ENCODE data around the gene C10orf95.
"Not testable (repeated sequence)": the region's sequence is repeated elsewhere in the genome, so short reads cannot be mapped to it uniquely, and the experiment has no call there.

C10orf95 gene

GRCh38 chr10:102463983-102464382 lies 12.6 kb upstream of the C10orf95 start:
- no peak for DNase-seq

- no peak for DNase-seq
Observed at GRCh38 chr10:102462512-102463054, 11.2 kb upstream of the C10orf95 start.

- DNase-seq = peak; percentile 96
Observed at GRCh38 chr10:102461187-102462054, 10.1 kb upstream of the C10orf95 start.

GRCh38 chr10:102460836-102461186 lies 9.5 kb upstream of the C10orf95 start:
- no peak for DNase-seq

GRCh38 chr10:102458656-102459055 lies 7.3 kb upstream of the C10orf95 start:
- no peak for DNase-seq

- DNase-seq = no peak
Observed at GRCh38 chr10:102457591-102458150, 6.3 kb upstream of the C10orf95 start.

DNA sequence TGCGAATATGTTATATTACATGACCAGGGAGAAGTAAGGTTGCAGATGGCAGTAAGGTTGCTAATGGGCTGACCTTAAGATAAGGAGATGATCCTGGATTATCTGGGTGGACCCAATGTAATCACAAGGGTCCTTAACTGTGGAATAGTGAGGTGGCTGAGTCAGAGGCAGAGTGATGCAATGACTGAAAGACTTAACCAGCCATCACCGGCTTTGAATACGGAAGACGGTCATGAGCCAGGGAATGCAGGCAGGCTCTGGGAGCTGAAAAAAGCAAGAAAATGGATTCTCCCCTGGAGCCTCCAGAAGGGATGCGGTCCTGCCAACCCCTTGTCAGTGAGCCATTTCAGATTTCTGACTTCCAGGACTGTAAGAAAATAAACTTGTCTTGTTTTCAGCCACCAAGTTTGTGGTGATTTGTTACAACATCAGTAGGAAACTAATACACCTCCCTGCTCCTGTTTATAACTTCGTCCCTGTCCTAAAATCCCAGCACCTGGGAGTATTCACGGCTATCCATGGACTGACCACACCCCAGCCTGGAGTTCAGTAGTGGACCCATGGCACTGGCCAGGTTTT lies 4.6 kb upstream of the C10orf95 start:
- DNase-seq = no peak

- not testable (repeated sequence) for DNase-seq
Observed at GRCh38 chr10:102454662-102455487, 3.5 kb upstream of the C10orf95 start.

DNA sequence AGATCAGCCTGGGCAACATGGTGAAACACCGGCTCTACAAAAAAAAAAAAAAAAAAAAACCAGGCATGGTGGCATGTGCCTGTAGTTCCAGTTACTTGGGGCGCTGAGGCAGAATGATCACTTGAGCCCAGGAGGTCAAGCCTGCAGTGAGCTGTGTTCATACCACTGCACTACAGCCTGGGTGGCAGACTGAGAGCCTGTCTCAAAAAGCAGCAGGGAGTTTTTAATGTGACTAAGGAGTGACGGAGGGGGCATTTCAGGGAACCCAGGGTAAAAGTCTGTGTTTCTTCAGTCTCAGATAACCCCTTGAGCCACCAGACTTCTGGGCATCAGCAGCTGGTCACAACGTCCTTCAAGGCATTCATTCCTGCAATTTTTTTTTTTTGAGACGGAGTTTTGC lies 2.2 kb upstream of the C10orf95 start:
- DNase-seq = no peak

GRCh38 chr10:102452672-102453340 lies 1.5 kb upstream of the C10orf95 start:
- no peak for DNase-seq

DNA sequence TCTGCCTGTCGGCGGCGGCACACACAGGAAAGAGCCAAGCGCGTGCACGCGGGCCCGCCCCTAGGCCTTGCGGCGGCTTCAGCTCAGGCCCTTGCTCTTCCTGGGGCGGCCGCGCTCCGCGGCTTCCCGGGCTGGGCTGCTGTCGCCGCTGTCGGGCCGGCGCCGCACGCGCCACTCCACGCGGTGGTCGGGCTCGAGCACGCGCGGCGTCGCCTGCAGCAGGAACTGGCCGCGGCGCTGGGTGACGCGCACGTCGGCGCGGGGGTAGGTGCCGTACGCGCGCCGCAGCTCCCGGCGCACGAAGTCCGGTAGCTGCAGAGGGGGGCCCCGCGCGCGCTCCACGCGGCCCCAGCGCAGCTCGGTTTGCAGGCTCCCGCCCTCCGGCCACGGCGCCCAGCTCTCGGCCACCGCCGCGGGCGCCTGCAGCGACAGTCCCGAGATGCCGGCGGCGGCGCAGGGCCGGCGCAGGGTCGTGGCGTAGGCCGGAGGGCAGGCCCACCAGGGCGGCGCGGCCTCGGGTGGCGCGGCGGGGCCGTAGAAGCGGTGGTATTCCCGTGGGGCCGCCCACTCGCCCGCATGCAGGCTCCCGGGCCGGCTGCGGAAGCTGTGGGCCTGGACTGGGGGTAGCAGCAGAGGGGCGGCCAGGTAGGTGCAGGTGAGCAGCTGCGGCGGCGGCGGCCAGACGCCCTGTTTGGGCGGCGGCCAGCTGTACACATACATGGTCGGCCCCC lies 804 bp downstream of the C10orf95 start:
- DNase-seq = peak; percentile 79

GRCh38 chr10:102450124-102450373 lies 1.3 kb downstream of the C10orf95 start:
- no peak for DNase-seq

GRCh38 chr10:102449321-102450123 lies 1.8 kb downstream of the C10orf95 start:
- no peak for DNase-seq

DNA sequence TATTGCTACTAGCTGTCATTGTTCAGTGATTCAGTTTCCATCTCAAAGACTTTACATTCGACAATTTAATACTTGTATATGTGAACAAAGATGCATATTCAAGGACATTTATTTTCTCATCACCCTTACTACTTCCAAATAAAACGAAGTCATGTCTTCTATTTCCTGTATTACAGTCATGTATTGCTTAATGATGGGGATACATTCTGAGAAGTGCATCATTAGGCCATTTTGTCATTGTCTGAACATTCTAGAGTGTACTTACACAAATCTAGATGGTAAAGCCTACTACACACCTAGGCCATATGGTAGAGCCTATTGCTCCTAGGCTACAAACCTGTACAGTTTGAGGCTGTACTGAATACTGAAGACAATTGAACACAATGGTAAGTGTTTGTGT lies 6.5 kb downstream of the C10orf95 start:
- DNase-seq = no peak

DNA sequence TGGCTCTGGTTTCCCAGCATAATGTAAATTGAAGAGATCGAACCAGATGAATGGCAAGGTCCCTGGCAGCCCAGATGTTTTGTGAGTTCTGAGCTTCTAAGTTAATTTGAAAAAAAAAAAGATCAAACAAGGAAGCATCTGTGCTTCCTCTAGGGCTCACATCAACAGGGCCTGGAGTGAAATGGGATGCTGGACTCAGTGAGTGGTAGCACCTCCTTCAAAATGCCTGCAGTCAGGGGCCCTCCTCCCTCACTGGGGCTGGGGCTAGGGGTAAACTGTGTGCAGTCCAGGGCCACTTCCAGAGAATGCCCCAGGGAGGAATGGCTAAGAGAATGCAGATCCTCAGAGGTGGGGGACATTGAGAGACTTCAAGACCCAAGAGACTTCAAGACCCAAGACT lies 13.0 kb downstream of the C10orf95 start:
- no peak for DNase-seq

DNA sequence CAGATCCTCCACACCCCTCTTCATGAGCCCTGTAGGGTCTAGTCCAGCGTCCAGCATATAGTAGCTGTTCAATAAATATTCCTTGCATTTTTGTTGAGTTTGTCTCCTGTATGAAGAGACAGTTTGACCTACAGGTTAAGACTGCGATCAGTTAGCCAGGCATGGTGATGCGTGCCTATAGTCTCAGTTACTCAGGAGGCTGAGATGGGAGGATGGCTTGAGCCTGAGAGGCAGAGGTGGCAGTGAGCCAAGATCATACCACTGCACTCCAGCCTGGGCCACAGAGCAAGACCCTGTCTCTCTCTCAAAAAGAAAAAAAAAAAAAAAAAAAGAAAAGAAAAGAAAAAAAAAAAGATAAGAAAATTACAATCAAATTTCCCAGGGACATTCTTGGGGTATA lies 13.8 kb downstream of the C10orf95 start:
- no peak for DNase-seq

DNA sequence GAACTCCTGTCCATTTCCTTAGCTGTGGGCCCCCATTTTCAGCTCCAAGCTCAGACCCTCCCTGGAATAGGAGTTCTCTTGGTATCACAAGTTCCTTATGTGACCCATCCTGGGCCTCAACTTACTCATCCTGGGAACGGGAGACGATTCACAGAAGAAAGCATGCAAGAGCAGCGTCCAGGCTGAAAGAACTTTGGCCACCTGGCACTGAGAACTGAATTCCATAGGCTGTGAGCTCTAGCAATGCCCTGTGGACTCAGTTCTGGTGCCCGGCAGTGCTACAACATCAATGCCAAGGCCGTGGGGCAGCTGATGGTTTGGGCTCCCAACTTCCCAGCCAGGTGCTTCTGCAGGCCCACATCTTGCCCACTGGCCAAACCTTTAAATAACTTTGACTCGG lies 15.0 kb downstream of the C10orf95 start:
- no peak for DNase-seq

GRCh38 chr10:102435529-102436233 lies 15.7 kb downstream of the C10orf95 start:
- no peak for DNase-seq

DNA sequence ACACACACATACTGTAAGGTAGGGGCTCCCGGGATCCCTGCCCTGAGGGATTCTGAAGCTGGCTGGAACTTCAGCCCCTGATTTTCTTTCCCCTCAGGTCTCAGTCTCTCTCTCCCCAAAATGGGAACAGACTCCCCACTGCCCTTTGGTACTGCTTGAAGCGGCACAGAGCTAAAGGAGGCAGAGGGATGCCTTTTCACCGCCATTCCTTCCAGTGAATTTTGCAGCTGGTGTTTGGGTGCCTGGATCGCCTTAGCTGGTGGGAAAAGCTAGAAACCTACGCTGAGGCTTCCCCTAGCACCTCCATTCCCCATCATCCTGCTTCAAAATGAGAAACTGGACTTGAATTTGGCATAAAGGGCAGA lies 16.2 kb downstream of the C10orf95 start:
- no peak for DNase-seq

DNA sequence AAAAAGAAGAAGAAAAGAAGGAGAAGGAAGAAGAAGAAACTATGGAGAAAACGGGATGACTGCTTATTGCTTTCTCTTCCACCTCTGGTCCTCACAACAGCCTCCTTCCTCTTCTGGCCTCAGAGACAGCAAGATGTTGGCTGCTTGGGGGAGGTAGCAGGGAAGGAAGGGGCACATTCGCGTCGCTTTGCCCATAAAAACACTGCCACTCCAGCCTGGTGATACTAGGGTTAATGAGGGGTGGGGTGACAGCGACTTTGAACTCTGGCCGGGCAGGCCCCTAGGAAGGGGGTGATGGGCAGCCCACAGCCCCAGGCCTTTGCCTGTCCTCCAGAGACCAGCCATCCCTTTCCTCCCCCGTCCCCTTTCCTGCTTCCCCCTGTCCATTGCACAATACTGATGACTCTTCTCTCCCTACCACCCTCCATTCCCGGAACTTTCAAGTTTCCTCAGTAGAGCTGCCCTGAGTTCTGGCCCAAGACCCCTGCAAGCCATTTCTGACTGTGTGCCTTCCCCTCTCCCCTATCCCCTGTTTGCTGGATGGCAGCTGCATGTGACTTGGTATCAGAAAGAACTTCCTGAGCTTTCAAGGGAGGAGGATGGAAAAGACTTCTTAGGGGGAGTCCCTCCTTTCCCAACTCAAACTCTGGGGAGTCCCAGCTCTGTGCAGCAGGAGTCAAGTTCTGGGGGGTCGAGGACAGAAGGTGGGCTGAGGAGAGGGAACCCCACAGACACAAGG lies 16.8 kb downstream of the C10orf95 start:
- no peak for DNase-seq

All from 8988T (cell line).